Astrocyte of the cerebellum (primary cell): ENCODE data around the gene MEGF11.

Source experiments
- DNase-seq: peaks from one replicate; pipeline ENCODE4 v3.0.0-alpha.2; 2011; ENCODE audit warnings: low read depth
- H3K4me3 ChIP-seq: 2 replicates; pipeline ENCODE4 v1.5.1; 2011; ENCODE audit warnings: mild to moderate bottlenecking, low read depth, low read length, moderate library complexity
- CTCF ChIP-seq: IDR thresholded peaks from 2 replicates; pipeline ENCODE4 v1.5.1; 2012; ENCODE audit warnings: low read length, low read depth, moderate library complexity, mild to moderate bottlenecking; ENCODE audit errors: missing control alignments
- in situ Hi-C: cut with HindIII; loops from 2 replicates; pipeline ENCODE4 v1.10.0; 2017; ENCODE audit warnings: low sequenced_read_pairs

Gene MEGF11

GRCh38 chr15:66134284-66134683 lies 119.3 kb downstream of the MEGF11 start:
- in situ Hi-C loops: no loop called here
- no peak for TF ChIP-seq CTCF
- H3K4me3 ChIP-seq: no peak overlapping the region
- DNase-seq: no peak

- in situ Hi-C loops: no loop called here
- no peak overlapping the region for H3K4me3 ChIP-seq
- TF ChIP-seq CTCF: no peak
- no peak for DNase-seq
Measured at GRCh38 chr15:66133247-66133885, 120.2 kb downstream of the MEGF11 start.

GRCh38 chr15:66132251-66132816 lies 121.2 kb downstream of the MEGF11 start:
- no peak for TF ChIP-seq CTCF
- in situ Hi-C loops: no loop called here
- H3K4me3 ChIP-seq: no peak overlapping the region
- DNase-seq: no peak

GRCh38 chr15:66131831-66132230 lies 121.7 kb downstream of the MEGF11 start:
- H3K4me3 ChIP-seq: no peak overlapping the region
- in situ Hi-C loops: no loop called here
- no peak for TF ChIP-seq CTCF
- DNase-seq: no peak

GRCh38 chr15:66131200-66131599 lies 122.3 kb downstream of the MEGF11 start:
- DNase-seq: no peak
- no peak overlapping the region for H3K4me3 ChIP-seq
- in situ Hi-C loops: no loop called here
- TF ChIP-seq CTCF: no peak

GRCh38 chr15:66130496-66131034 lies 123.0 kb downstream of the MEGF11 start:
- H3K4me3 ChIP-seq: no peak overlapping the region
- DNase-seq: no peak
- peak; percentile 2 for TF ChIP-seq CTCF
- in situ Hi-C loops: no loop called here
